ENCODE measurements around the gene NEK10. TPM values are rescaled to one million over a fixed set of nuclear protein-coding genes. Genes with fewer than 3 reads are reported as not detected.

The NEK10 gene
- total and polyA plus RNA-seq, 2 of the 13 experiments (the other 11 are each of a cell fraction or from before 2014, with no cell fraction given), result 2.8 to 14.2 TPM

DNA sequence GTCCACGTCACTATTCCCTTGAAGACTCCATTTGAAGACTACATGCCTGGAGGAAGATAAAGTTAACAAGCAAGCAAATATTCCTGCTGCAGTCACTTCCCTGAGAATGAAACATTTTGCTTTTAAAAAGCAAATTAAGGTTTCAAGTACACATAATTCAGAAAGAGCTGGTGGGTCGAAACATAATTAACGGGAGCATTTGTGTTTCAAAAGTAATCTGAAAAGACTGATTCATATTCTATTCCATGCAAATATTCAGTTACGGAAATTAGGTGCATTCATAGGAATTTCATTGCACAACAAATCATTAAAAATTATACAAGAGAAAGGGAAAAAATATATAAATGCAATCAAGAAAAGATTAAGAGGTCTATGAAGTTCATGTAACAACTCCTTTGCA is 260.9 kb downstream of the NEK10 start:
- Histone ChIP-seq H2AFZ (ENCODE audit: low read length) (no peak overlapping the region), H4K20me1 (ENCODE audit: insufficient read depth, low read length) (no peaks in the 10 kb centered on the region), H3K4me2 (ENCODE audit: low read depth, low read length) (no peak overlapping the region), H3K27me3 (ENCODE audit: control insufficient read depth in 1 of 2, insufficient read depth in 2 of 2, low read length in 2 of 2) (no peaks in the 10 kb centered on the region), H3K4me1 (ENCODE audit: insufficient read depth, low read length) (no peaks in the 10 kb centered on the region), H3K4me3 (replicated peaks in 1 of 3; ENCODE audit: insufficient read depth in 1 of 3, low read depth in 2 of 3, low read length in 3 of 3) (no peak overlapping the region), H3K79me2 (ENCODE audit: insufficient read depth, low read length) (no peaks in the 10 kb centered on the region), H3K27ac (ENCODE audit: extremely low read length, insufficient read depth, low read length) (no peak overlapping the region), H3K9ac (ENCODE audit: insufficient read depth, low read depth, low read length) (no peak overlapping the region), H3K36me3 (replicated peaks in 1 of 2; ENCODE audit: control insufficient read depth in 1 of 2, insufficient read depth in 2 of 2, low read length in 2 of 2) (no peaks in the 10 kb centered on the region), H3K9me3 (ENCODE audit: low read length) (no peaks in the 10 kb centered on the region)
- in situ Hi-C loops (cut with HindIII; ENCODE audit: extremely low pct_ligation_motif_present, low pct_unique_long_range_greater_than_20kb), result no loop called here
- BruUV-seq (replicated peaks), result no TSS peak
- DNase-seq (ENCODE audit: low spot score) (no peak), ATAC-seq (no peak), FAIRE-seq (no peak)
- intact Hi-C loops (cut with micrococcal nuclease; ENCODE audit: unreplicated experiment), result no loop called here
- TF ChIP-seq CC2D1A (CRISPR knock-in tag; IDR thresholded peaks at IDR 0.05) (no peak), ZNF816 (CRISPR knock-in tag; IDR thresholded peaks at IDR 0.05; ENCODE audit: borderline replicate concordance) (no peak), FIP1L1 (IDR thresholded peaks at IDR 0.05; ENCODE audit: borderline replicate concordance, insufficient read depth, low read depth, low read length) (no peak), ZNF367 (CRISPR knock-in tag; IDR thresholded peaks at IDR 0.05; ENCODE audit: borderline replicate concordance) (no peak), HNRNPK (IDR thresholded peaks at IDR 0.05; ENCODE audit: low read depth, low read length, poor library complexity, severe bottlenecking) (no peak), ZNF510 (CRISPR knock-in tag; IDR thresholded peaks at IDR 0.05; ENCODE audit: low read depth) (no peak), ZNF746 (CRISPR knock-in tag; IDR thresholded peaks at IDR 0.05) (no peak), ZBTB21 (CRISPR knock-in tag; IDR thresholded peaks at IDR 0.05) (no peak), SP1 (IDR thresholded peaks at IDR 0.05) (no peak), SP1 (CRISPR knock-in tag; IDR thresholded peaks at IDR 0.05) (no peak), ZBTB7A (CRISPR knock-in tag; IDR thresholded peaks at IDR 0.05) (no peak)
- TF ChIP-seq, protein P1, sequence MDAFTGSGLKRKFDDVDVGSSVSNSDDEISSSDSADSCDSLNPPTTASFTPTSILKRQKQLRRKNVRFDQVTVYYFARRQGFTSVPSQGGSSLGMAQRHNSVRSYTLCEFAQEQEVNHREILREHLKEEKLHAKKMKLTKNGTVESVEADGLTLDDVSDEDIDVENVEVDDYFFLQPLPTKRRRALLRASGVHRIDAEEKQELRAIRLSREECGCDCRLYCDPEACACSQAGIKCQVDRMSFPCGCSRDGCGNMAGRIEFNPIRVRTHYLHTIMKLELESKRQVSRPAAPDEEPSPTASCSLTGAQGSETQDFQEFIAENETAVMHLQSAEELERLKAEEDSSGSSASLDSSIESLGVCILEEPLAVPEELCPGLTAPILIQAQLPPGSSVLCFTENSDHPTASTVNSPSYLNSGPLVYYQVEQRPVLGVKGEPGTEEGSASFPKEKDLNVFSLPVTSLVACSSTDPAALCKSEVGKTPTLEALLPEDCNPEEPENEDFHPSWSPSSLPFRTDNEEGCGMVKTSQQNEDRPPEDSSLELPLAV (CRISPR knock-in tag; conservative IDR thresholded peaks at IDR 0.05; ENCODE audit: low read depth), result no peak
- TF ChIP-seq, protein P2, sequence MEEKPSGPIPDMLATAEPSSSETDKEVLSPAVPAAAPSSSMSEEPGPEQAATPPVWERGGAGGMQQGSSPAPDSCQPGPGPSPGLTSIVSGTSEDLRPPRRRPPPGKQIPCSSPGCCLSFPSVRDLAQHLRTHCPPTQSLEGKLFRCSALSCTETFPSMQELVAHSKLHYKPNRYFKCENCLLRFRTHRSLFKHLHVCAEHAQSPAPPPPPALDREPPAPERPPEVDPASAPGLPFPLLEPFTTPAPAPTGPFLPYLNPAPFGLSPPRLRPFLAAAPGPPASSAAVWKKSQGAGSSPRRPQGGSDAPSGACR (CRISPR knock-in tag; IDR thresholded peaks at IDR 0.05), result no peak
- TF ChIP-seq, protein P3, sequence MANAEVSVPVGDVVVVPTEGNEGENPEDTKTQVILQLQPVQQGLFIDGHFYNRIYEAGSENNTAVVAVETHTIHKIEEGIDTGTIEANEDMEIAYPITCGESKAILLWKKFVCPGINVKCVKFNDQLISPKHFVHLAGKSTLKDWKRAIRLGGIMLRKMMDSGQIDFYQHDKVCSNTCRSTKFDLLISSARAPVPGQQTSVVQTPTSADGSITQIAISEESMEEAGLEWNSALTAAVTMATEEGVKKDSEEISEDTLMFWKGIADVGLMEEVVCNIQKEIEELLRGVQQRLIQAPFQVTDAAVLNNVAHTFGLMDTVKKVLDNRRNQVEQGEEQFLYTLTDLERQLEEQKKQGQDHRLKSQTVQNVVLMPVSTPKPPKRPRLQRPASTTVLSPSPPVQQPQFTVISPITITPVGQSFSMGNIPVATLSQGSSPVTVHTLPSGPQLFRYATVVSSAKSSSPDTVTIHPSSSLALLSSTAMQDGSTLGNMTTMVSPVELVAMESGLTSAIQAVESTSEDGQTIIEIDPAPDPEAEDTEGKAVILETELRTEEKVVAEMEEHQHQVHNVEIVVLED (CRISPR knock-in tag; IDR thresholded peaks at IDR 0.05; ENCODE audit: borderline replicate concordance), result no peak
- WGBS (ENCODE audit: low lambda C conversion rate), result 93% methylated on average over 4 of the region's 4 CpGs
- CTCF ChIA-PET (ENCODE audit: low intra/inter-chr PET ratio, low total read pairs), result no interaction called here
- POLR2A ChIA-PET, result no interaction called here

Data from HepG2 (cell line).